HepG2 (cell line): ENCODE data around the gene UQCC2. TPM values are rescaled to one million over a fixed set of nuclear protein-coding genes. Genes with fewer than 3 reads are reported as not detected.

Experiments used
- ATAC-seq: fragments of 200-7000 bp; cut with Tn5 transposase; 3 replicates; pipeline ENCODE4 v1.9.1; 2020; ENCODE audit warnings: mild to moderate bottlenecking, moderate library complexity
- BruUV-seq: library from RNA; stranded (reverse); fragments of 400-500 nt; replicated peaks from 2 replicates; lab custom pipeline; 2021; lab: Mats Ljungman, UMichigan
- CTCF ChIA-PET: fragments of 300-600 bp; formaldehyde crosslinking; extraction: SDS; loops from one replicate; lab custom pipeline; 2021; ENCODE audit warnings: low total read pairs, inconsistent platforms, low intra/inter-chr PET ratio; lab: Yijun Ruan, JAX
- POLR2A ChIA-PET: fragments of 350-600 bp; sonication (Branson Sonifier 250); formaldehyde crosslinking; loops from one replicate; lab custom pipeline; 2020; ENCODE audit warnings: antibody characterized with exemption, inconsistent platforms; lab: Yijun Ruan, JAX
- DNase-seq: peaks from one replicate; pipeline ENCODE4 v3.0.0-alpha.2; 2015; ENCODE audit warnings: low spot score
- FAIRE-seq: peaks from 3 replicates; lab custom pipeline; 2011; peaks lifted over from hg19 to GRCh38; lab: Jason Lieb, UNC
- H2AFZ ChIP-seq: one replicate; pipeline ENCODE4 v1.6.1; 2011; ENCODE audit warnings: low read length, inconsistent platforms
- H3K27ac ChIP-seq: fragments of 300-600 bp; 3 replicates; pipeline ENCODE4 v1.8.0; 2011; ENCODE audit warnings: mixed run types, mild to moderate bottlenecking, mixed read lengths, low read length, inconsistent platforms; ENCODE audit not compliant: insufficient read depth; ENCODE audit errors: extremely low read length
- H3K27me3 ChIP-seq, 2 experiments: fragments of 200-600 bp in 1 of 2; 2 replicates in 1 of 2; 3 replicates in 1 of 2; pipeline versions ENCODE4 v1.6.0 to v1.8.0; 2011; ENCODE audit warnings: low read length in 2 of 2, mild to moderate bottlenecking in 2 of 2, moderate library complexity in 2 of 2, inconsistent platforms in 1 of 2; ENCODE audit not compliant: insufficient read depth in 2 of 2, control insufficient read depth in 1 of 2
- H3K36me3 ChIP-seq, 2 experiments: fragments of 200-600 bp in 1 of 2; replicated peaks in 1 of 2; 2 replicates in 1 of 2; 3 replicates in 1 of 2; pipeline versions ENCODE4 v1.5.1 to v1.8.0; 2011; ENCODE audit warnings: low read length in 2 of 2, inconsistent platforms in 1 of 2; ENCODE audit not compliant: insufficient read depth in 2 of 2, control insufficient read depth in 1 of 2
- H3K4me1 ChIP-seq: 2 replicates; pipeline ENCODE4 v1.5.1; 2012; ENCODE audit warnings: low read length, inconsistent platforms; ENCODE audit not compliant: insufficient read depth
- H3K4me2 ChIP-seq: 2 replicates; pipeline ENCODE4 v1.6.0; 2011; ENCODE audit warnings: low read depth, low read length, inconsistent platforms
- H3K4me3 ChIP-seq, 3 experiments: fragments of 200-600 bp in 1 of 3; sonication (generic), shearing (Covaris generic) in 1 of 3; replicated peaks in 1 of 3; 2 replicates each; pipeline ENCODE4 v1.5.1; 2011 to 2016; ENCODE audit warnings: low read length in 3 of 3, inconsistent platforms in 2 of 3, low read depth in 2 of 3, mild to moderate bottlenecking in 2 of 3, control low read depth in 1 of 3, mixed read lengths in 1 of 3; ENCODE audit not compliant: insufficient read depth in 1 of 3
- H3K79me2 ChIP-seq: one replicate; pipeline ENCODE4 v1.6.1; 2011; ENCODE audit warnings: low read length, inconsistent platforms; ENCODE audit not compliant: insufficient read depth
- H3K9ac ChIP-seq: 2 replicates; pipeline ENCODE4 v1.6.0; 2011; ENCODE audit warnings: mild to moderate bottlenecking, low read depth, low read length, inconsistent platforms; ENCODE audit not compliant: insufficient read depth
- H3K9me3 ChIP-seq: 2 replicates; pipeline ENCODE4 v1.5.1; 2012; ENCODE audit warnings: mild to moderate bottlenecking, low read length
- H4K20me1 ChIP-seq: 2 replicates; pipeline ENCODE4 v1.6.0; 2011; ENCODE audit warnings: inconsistent platforms, mild to moderate bottlenecking, low read length, moderate library complexity; ENCODE audit not compliant: insufficient read depth
- CSRNP2 ChIP-seq: sonication (generic); formaldehyde crosslinking; conservative IDR thresholded peaks from 2 replicates; pipeline ENCODE4 v1.8.0; 2022; ENCODE audit warnings: low read depth, missing genetic modification reagents
- E2F1 ChIP-seq: sonication (generic); formaldehyde crosslinking; IDR thresholded peaks from 2 replicates; pipeline ENCODE4 v1.5.0; 2020; ENCODE audit warnings: missing genetic modification reagents
- KLF6 ChIP-seq: IDR thresholded peaks from 2 replicates; pipeline ENCODE4 v1.8.0; 2016; ENCODE audit warnings: missing biosample characterization, missing genetic modification reagents
- MZF1 ChIP-seq: sonication (generic); formaldehyde crosslinking; IDR thresholded peaks from 2 replicates; pipeline ENCODE4 v1.8.1; 2023; ENCODE audit warnings: mild to moderate bottlenecking, missing genetic modification reagents, borderline replicate concordance
- RFXAP ChIP-seq: sonication (generic); formaldehyde crosslinking; IDR thresholded peaks from 2 replicates; pipeline ENCODE4 v1.4.0; 2020; ENCODE audit warnings: missing genetic modification reagents, borderline replicate concordance
- SRSF4 ChIP-seq: fragments of 200-400 bp; formaldehyde crosslinking; IDR thresholded peaks from one replicate; pipeline ENCODE4 v1.6.1; 2018; ENCODE audit warnings: mild to moderate bottlenecking, low read depth, low read length, moderate library complexity; ENCODE audit not compliant: poor library complexity, severe bottlenecking
- TOE1 ChIP-seq: sonication (generic); formaldehyde crosslinking; IDR thresholded peaks from 2 replicates; pipeline ENCODE4 v1.4.0; 2020; ENCODE audit warnings: mild to moderate bottlenecking, missing genetic modification reagents
- ZMAT3 ChIP-seq: sonication (generic); formaldehyde crosslinking; conservative IDR thresholded peaks from 2 replicates; pipeline ENCODE4 v1.7.0; 2021; ENCODE audit warnings: missing genetic modification reagents
- ZNF12 ChIP-seq: sonication (generic); formaldehyde crosslinking; IDR thresholded peaks from 2 replicates; pipeline ENCODE4 v1.5.0; 2020; ENCODE audit warnings: missing genetic modification reagents
- WGBS: methylation state at CpG from one replicate; pipeline ENCODE4 v1.1.6; 2017; ENCODE audit warnings: low lambda C conversion rate; 5-methylcytosine and 5-hydroxymethylcytosine counted together
- in situ Hi-C: cut with HindIII; loops from 2 replicates; pipeline ENCODE4 v1.10.0; 2017; ENCODE audit warnings: low pct_unique_long_range_greater_than_20kb; ENCODE audit not compliant: extremely low pct_ligation_motif_present
- intact Hi-C: fragments of 100-400 bp; cut with micrococcal nuclease; formaldehyde crosslinking; loops from one replicate; pipeline ENCODE4 v1.10.0; 2022; ENCODE audit not compliant: unreplicated experiment
- polyA plus RNA-seq, 8 experiments: library from polyadenylated mRNA; depleted of rRNA in 3 of 8; stranded (reverse) in 7 of 8; unstranded in 1 of 8; fragments of >200 nt; fragmentation: Illumina TruSeq in 4 of 8; extraction: Trizol in 4 of 8; gene quantifications; 2 replicates each; pipeline versions ENCODE4 v1.2.1 to v1.2.3, GENCODE V29; 2011 to 2016; ENCODE audit warnings: low read depth in 4 of 8, missing spikeins in 1 of 8, mixed read lengths in 1 of 8; ENCODE audit not compliant: insufficient read depth in 1 of 8
- total RNA-seq, 5 experiments: library from RNA; depleted of rRNA; stranded (reverse); fragments of >200 nt; fragmentation: Illumina TruSeq; extraction: Trizol; gene quantifications; 2 replicates each; pipeline ENCODE4 v1.2.3, GENCODE V29; 2016; ENCODE audit warnings: low read depth in 1 of 5

UQCC2 gene
- total and polyA plus RNA-seq, 2 of the 13 experiments (the other 11 are each of a cell fraction or from before 2014, with no cell fraction given), result 82.4 to 238 TPM

DNA sequence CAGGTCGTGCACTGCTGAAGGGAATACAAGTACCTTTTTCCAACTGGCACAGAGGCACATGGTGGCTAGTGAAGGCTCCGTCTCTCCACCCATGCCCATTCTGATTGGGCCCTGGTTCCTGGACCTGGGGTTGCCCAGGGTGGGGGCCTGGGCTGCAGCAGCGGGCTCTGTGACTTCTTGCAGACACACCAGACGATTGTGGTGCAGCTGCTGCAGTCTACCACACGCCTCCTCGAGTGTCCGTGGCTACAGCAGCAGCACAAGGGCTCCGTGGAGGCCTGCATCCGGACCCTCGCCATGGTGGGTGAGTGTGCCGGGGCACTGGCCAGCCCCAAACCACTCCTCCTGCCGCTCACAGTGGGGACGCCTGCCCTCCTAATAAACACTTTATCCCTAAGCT is 29.2 kb downstream of the UQCC2 start:
- no peaks in the 10 kb centered on the region for H3K27me3 ChIP-seq
- ATAC-seq, result no peak
- TF ChIP-seq CSRNP2 (CRISPR knock-in tag), result no peak
- TF ChIP-seq MZF1 (CRISPR knock-in tag), result no peak
- no peak for TF ChIP-seq KLF6 (CRISPR knock-in tag)
- no peak for TF ChIP-seq E2F1 (CRISPR knock-in tag)
- no peak for TF ChIP-seq RFXAP (CRISPR knock-in tag)
- no peak for TF ChIP-seq TOE1
- no peak for TF ChIP-seq SRSF4
- TF ChIP-seq ZNF12 (CRISPR knock-in tag), result no peak
- TF ChIP-seq ZMAT3 (CRISPR knock-in tag), result no peak
- TF ChIP-seq, all 625 proteins: peak for 0
- H3K9ac ChIP-seq, result no peak overlapping the region
- H3K4me3 ChIP-seq, result no peak overlapping the region
- no peaks in the 10 kb centered on the region; the same call in 1 of the 2 replicates for H4K20me1 ChIP-seq
- H2AFZ ChIP-seq, result no peak overlapping the region
- no peak overlapping the region for H3K4me2 ChIP-seq
- no peaks in the 10 kb centered on the region for H3K9me3 ChIP-seq
- no peaks in the 10 kb centered on the region for H3K79me2 ChIP-seq
- no peak overlapping the region for H3K27ac ChIP-seq
- in situ Hi-C loops (no loop called here), intact Hi-C loops (no loop called here)
- peaks cover 7 to 28% of the 10 kb centered on the region in 2 experiments; a peak in 3 of 5 replicates for H3K36me3 ChIP-seq
- no peaks in the 10 kb centered on the region for H3K4me1 ChIP-seq
- ChIA-PET POLR2A (no interaction called here), CTCF (no interaction called here)
- BruUV-seq, result no TSS peak
- no peak for DNase-seq
- FAIRE-seq, result no peak
- WGBS, result 93% methylated on average over 9 of the region's 13 CpGs
